Measurements from ENCODE around the gene CCNI.
"Not testable (repeated sequence)": the region's sequence is repeated elsewhere in the genome, so short reads cannot be mapped to it uniquely, and the experiment has no call there.

CCNI gene

GRCh38 chr4:77039796-77040195 is 36.0 kb downstream of the CCNI start:
- DNase-seq (ENCODE audit: low spot score): no peak

GRCh38 chr4:77037736-77038135 is 38.1 kb downstream of the CCNI start:
- DNase-seq (ENCODE audit: low spot score): no peak

GRCh38 chr4:77037168-77037567 is 38.6 kb downstream of the CCNI start:
- not testable (repeated sequence) for DNase-seq (ENCODE audit: low spot score)

GRCh38 chr4:77036206-77036605 is 39.6 kb downstream of the CCNI start:
- no peak for DNase-seq (ENCODE audit: low spot score)

GRCh38 chr4:77035153-77035552 is 40.6 kb downstream of the CCNI start:
- DNase-seq (ENCODE audit: low spot score): no peak

- DNase-seq (ENCODE audit: low spot score): no peak
Measured at GRCh38 chr4:77031544-77031943, 44.2 kb downstream of the CCNI start.

GRCh38 chr4:77029757-77030156 is 46.0 kb downstream of the CCNI start:
- DNase-seq (ENCODE audit: low spot score): not testable (repeated sequence)

- no peak for DNase-seq (ENCODE audit: low spot score)
Measured at GRCh38 chr4:77028246-77028645, 47.5 kb downstream of the CCNI start.

GRCh38 chr4:77026322-77026704 is 49.5 kb downstream of the CCNI start:
- no peak for DNase-seq (ENCODE audit: low spot score)

GRCh38 chr4:77025643-77026321 is 50.0 kb downstream of the CCNI start:
- DNase-seq (ENCODE audit: low spot score): no peak

GRCh38 chr4:77023920-77024319 is 51.9 kb downstream of the CCNI start:
- DNase-seq (ENCODE audit: low spot score): no peak

GRCh38 chr4:77022560-77023179 is 53.1 kb downstream of the CCNI start:
- DNase-seq (ENCODE audit: low spot score): no peak

GRCh38 chr4:77021614-77022089 is 54.1 kb downstream of the CCNI start:
- DNase-seq (ENCODE audit: low spot score): no peak

GRCh38 chr4:77020017-77020416 is 55.8 kb downstream of the CCNI start:
- DNase-seq (ENCODE audit: low spot score): no peak

GRCh38 chr4:77015390-77015789 is 60.4 kb downstream of the CCNI start:
- no peak for DNase-seq (ENCODE audit: low spot score)

GRCh38 chr4:77014256-77014655 is 61.5 kb downstream of the CCNI start:
- DNase-seq (ENCODE audit: low spot score): no peak

- DNase-seq (ENCODE audit: low spot score): no peak
Measured at GRCh38 chr4:77012726-77013125, 63.1 kb downstream of the CCNI start.

GRCh38 chr4:77010841-77011354 is 64.9 kb downstream of the CCNI start:
- DNase-seq (ENCODE audit: low spot score): no peak

- DNase-seq (ENCODE audit: low spot score): no peak
Measured at GRCh38 chr4:77009511-77010115, 66.2 kb downstream of the CCNI start.

- peak; percentile 82 for DNase-seq (ENCODE audit: low spot score)
Measured at GRCh38 chr4:77007358-77008230, 68.2 kb downstream of the CCNI start.

- no peak for DNase-seq (ENCODE audit: low spot score)
Measured at GRCh38 chr4:77006753-77007353, 68.9 kb downstream of the CCNI start.

- no peak for DNase-seq (ENCODE audit: low spot score)
Measured at GRCh38 chr4:77003400-77003799, 72.4 kb downstream of the CCNI start.

Measured in putamen (tissue), 1 donor.